Measurements from ENCODE around the gene PRKCE. TPM values are rescaled to one million over a fixed set of nuclear protein-coding genes. Genes with fewer than 3 reads are reported as not detected.

The PRKCE gene
- total RNA-seq, 2 experiments from 2014 or later = 17.0 to 42.1 TPM

DNA sequence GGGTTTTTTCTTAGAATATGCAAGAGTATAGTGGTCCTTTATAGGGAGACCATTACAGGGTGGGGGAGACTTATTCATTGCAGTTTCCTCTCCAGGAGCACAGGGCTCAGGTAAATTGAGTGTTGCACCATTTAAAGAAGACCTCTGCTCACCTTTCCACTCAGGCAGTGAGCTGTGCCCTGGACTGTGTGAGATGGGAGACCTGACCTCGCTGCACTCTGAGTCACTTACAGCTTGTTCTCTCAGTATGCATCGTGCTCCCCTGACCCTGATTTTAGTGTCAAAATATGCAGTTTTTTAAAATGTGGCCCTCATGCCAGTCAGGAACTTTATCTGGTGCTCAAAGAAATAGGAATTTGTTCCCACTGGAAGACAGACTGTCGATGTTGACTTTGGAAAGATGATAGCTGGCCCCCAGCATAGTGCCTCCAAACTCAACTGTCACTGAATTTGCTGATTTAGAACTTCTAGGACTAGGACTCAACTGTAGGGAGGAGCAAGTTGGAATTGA, 499.0 kb downstream of the PRKCE start:
- POLR2A ChIA-PET = no interaction called here
- Histone ChIP-seq H3K27ac (ENCODE audit: low read depth, low read length, poor library complexity, severe bottlenecking) (no peak overlapping the region), H4K20me1 (ENCODE audit: insufficient read depth, low read length) (no peaks in the 10 kb centered on the region), H3K4me2 (ENCODE audit: low read length) (no peak overlapping the region), H3K9me2 (ENCODE audit: insufficient read depth, low read length) (no peaks in the 10 kb centered on the region), H3K9me3 (ENCODE audit: low read length) (no peaks in the 10 kb centered on the region), H3K4me3 (ENCODE audit: low read depth, low read length, poor library complexity, severe bottlenecking) (no peak overlapping the region), H2AFZ (ENCODE audit: low read length) (no peak overlapping the region), H3K4me1 (ENCODE audit: insufficient read depth, low read length, poor library complexity, severe bottlenecking) (no peaks in the 10 kb centered on the region), H3K79me2 (ENCODE audit: insufficient read depth, low read depth, low read length) (no peaks in the 10 kb centered on the region), H3K36me3 (ENCODE audit: insufficient read depth, low read length) (no peaks in the 10 kb centered on the region)
- DNase-seq (ENCODE audit: low spot score) = no peak
- intact Hi-C loops (cut with micrococcal nuclease; ENCODE audit: unreplicated experiment) = no loop called here
- CTCF ChIA-PET (ENCODE audit: unreplicated experiment) = no interaction called here
- no peak for TF ChIP-seq EZH2phosphoT487 (IDR thresholded peaks at IDR 0.05; ENCODE audit: borderline replicate concordance, low read depth, low read length)
- TF ChIP-seq, protein P1, sequence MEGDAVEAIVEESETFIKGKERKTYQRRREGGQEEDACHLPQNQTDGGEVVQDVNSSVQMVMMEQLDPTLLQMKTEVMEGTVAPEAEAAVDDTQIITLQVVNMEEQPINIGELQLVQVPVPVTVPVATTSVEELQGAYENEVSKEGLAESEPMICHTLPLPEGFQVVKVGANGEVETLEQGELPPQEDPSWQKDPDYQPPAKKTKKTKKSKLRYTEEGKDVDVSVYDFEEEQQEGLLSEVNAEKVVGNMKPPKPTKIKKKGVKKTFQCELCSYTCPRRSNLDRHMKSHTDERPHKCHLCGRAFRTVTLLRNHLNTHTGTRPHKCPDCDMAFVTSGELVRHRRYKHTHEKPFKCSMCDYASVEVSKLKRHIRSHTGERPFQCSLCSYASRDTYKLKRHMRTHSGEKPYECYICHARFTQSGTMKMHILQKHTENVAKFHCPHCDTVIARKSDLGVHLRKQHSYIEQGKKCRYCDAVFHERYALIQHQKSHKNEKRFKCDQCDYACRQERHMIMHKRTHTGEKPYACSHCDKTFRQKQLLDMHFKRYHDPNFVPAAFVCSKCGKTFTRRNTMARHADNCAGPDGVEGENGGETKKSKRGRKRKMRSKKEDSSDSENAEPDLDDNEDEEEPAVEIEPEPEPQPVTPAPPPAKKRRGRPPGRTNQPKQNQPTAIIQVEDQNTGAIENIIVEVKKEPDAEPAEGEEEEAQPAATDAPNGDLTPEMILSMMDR (conservative IDR thresholded peaks at IDR 0.05; ENCODE audit: low read length) = no peak
- BruUV-seq (replicated peaks) = no TSS peak

DNA sequence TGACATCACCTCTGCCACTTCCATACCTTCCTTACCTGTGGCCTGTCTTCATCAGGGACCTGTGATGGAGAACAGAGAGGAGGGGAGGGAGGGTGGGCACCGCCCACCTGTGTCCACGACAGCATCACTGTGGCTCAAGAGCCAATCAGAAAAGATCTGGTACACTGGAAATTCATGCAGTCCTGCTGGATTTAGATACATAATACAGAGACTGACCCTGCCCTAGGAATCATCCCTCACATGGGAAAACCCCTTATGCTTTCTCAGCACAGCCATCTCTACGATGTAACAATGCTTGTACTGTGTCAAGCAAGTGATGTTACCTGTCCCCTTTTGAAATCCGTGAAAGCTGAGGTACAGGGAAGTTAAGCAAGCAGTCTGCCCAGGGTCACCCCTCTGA, 500.1 kb downstream of the PRKCE start:
- no peak for DNase-seq (ENCODE audit: low spot score)
- no peak overlapping the region for H3K27ac ChIP-seq (ENCODE audit: low read depth, low read length, poor library complexity, severe bottlenecking)
- no peaks in the 10 kb centered on the region for H3K9me2 ChIP-seq (ENCODE audit: insufficient read depth, low read length)
- H3K4me2 ChIP-seq (ENCODE audit: low read length) = no peak overlapping the region
- BruUV-seq (replicated peaks) = no TSS peak
- no peaks in the 10 kb centered on the region for H3K36me3 ChIP-seq (ENCODE audit: insufficient read depth, low read length)
- H3K4me1 ChIP-seq (ENCODE audit: insufficient read depth, low read length, poor library complexity, severe bottlenecking) = no peaks in the 10 kb centered on the region
- ChIA-PET CTCF (ENCODE audit: unreplicated experiment) (no interaction called here), POLR2A (no interaction called here)
- H3K9me3 ChIP-seq (ENCODE audit: low read length) = no peaks in the 10 kb centered on the region
- H2AFZ ChIP-seq (ENCODE audit: low read length) = no peak overlapping the region
- no peak for TF ChIP-seq EZH2phosphoT487 (IDR thresholded peaks at IDR 0.05; ENCODE audit: borderline replicate concordance, low read depth, low read length)
- TF ChIP-seq, protein P1 (conservative IDR thresholded peaks at IDR 0.05; ENCODE audit: low read length) = no peak
- intact Hi-C loops (cut with micrococcal nuclease; ENCODE audit: unreplicated experiment) = no loop called here
- no peak overlapping the region for H3K4me3 ChIP-seq (ENCODE audit: low read depth, low read length, poor library complexity, severe bottlenecking)
- H4K20me1 ChIP-seq (ENCODE audit: insufficient read depth, low read length) = no peaks in the 10 kb centered on the region
- H3K79me2 ChIP-seq (ENCODE audit: insufficient read depth, low read depth, low read length) = no peaks in the 10 kb centered on the region

DNA sequence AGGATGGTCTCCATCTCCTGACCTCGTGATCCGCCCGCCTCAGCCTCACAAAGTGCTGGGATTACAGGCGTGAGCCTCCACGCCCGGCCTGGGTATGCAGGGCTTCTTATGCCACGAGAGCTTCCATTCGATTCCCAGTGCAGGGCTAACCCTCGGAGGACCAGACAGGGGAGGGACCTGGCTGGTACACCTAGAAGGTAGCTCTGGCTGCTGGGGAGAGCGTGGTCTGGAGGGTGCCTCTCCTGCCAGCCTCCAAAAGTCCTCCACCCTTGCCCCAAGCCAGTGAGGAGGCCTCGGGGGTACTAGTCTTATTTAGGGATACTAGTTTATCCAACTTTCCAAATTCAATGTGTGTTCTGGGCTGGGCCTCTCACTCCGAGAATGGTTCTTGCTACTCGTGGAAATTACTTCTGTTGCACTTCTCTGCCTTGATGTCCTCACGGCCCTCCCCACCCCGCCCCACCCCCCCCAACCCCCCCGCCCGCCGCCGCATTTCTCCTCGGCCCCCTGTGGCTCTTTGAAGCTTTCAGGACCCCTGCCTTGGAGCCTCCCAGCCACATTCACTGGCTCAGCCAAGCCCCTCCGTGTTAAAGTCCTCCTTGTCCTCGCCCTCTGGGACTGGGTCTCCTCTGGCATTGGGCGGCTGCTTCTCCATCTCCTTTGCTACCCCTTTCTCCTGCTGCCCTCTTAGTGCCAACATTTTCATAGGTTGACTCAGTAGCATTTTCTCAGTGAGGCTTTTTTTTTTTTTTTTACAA, 502.7 kb downstream of the PRKCE start:
- intact Hi-C loops (cut with micrococcal nuclease; ENCODE audit: unreplicated experiment) = no loop called here
- Histone ChIP-seq H3K9me3 (ENCODE audit: low read length) (no peaks in the 10 kb centered on the region), H3K4me2 (ENCODE audit: low read length) (no peak overlapping the region), H2AFZ (ENCODE audit: low read length) (no peak overlapping the region), H3K4me1 (ENCODE audit: insufficient read depth, low read length, poor library complexity, severe bottlenecking) (no peaks in the 10 kb centered on the region), H3K4me3 (ENCODE audit: low read depth, low read length, poor library complexity, severe bottlenecking) (no peak overlapping the region), H3K79me2 (ENCODE audit: insufficient read depth, low read depth, low read length) (no peaks in the 10 kb centered on the region), H3K9me2 (ENCODE audit: insufficient read depth, low read length) (no peaks in the 10 kb centered on the region), H4K20me1 (ENCODE audit: insufficient read depth, low read length) (no peaks in the 10 kb centered on the region), H3K27ac (ENCODE audit: low read depth, low read length, poor library complexity, severe bottlenecking) (no peak overlapping the region), H3K36me3 (ENCODE audit: insufficient read depth, low read length) (no peaks in the 10 kb centered on the region)
- BruUV-seq (replicated peaks) = no TSS peak
- no peak for TF ChIP-seq EZH2phosphoT487 (IDR thresholded peaks at IDR 0.05; ENCODE audit: borderline replicate concordance, low read depth, low read length)
- TF ChIP-seq, protein P1 (conservative IDR thresholded peaks at IDR 0.05; ENCODE audit: low read length) = no peak
- DNase-seq (ENCODE audit: low spot score) = no peak
- CTCF ChIA-PET (ENCODE audit: unreplicated experiment) = no interaction called here
- POLR2A ChIA-PET = no interaction called here

Measured in OCI-LY7 (cell line).